Measurements from ENCODE around the gene AAK1. TPM values are rescaled to one million over a fixed set of nuclear protein-coding genes. Genes with fewer than 3 reads are reported as not detected.

Gene AAK1
- total RNA-seq, 1 experiment from 2014 or later, result 40.5 TPM

- Histone ChIP-seq H3K4me3 (ENCODE audit: low read depth, low read length, poor library complexity, severe bottlenecking) (no peak overlapping the region), H3K9me3 (ENCODE audit: low read depth, low read length, poor library complexity, severe bottlenecking) (no peaks in the 10 kb centered on the region), H3K27ac (ENCODE audit: low read depth, low read length, poor library complexity, severe bottlenecking) (no peak overlapping the region), H3K36me3 (ENCODE audit: insufficient read depth, low read length, poor library complexity, severe bottlenecking) (no peaks in the 10 kb centered on the region), H3K27me3 (replicated peaks; ENCODE audit: insufficient read depth, low read depth, low read length, poor library complexity) (no peaks in the 10 kb centered on the region), H3K4me1 (ENCODE audit: insufficient read depth, low read length, poor library complexity, severe bottlenecking) (no peaks in the 10 kb centered on the region)
- POLR2A ChIA-PET (ENCODE audit: low non-redundant PET), result no interaction called here
- BruUV-seq (replicated peaks), result no TSS peak
- no peak for DNase-seq (ENCODE audit: low spot score)
- intact Hi-C loops (cut with micrococcal nuclease; ENCODE audit: unreplicated experiment), result no loop called here
- CTCF ChIA-PET, result no interaction called here
- TF ChIP-seq, protein P1, sequence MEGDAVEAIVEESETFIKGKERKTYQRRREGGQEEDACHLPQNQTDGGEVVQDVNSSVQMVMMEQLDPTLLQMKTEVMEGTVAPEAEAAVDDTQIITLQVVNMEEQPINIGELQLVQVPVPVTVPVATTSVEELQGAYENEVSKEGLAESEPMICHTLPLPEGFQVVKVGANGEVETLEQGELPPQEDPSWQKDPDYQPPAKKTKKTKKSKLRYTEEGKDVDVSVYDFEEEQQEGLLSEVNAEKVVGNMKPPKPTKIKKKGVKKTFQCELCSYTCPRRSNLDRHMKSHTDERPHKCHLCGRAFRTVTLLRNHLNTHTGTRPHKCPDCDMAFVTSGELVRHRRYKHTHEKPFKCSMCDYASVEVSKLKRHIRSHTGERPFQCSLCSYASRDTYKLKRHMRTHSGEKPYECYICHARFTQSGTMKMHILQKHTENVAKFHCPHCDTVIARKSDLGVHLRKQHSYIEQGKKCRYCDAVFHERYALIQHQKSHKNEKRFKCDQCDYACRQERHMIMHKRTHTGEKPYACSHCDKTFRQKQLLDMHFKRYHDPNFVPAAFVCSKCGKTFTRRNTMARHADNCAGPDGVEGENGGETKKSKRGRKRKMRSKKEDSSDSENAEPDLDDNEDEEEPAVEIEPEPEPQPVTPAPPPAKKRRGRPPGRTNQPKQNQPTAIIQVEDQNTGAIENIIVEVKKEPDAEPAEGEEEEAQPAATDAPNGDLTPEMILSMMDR (conservative IDR thresholded peaks at IDR 0.05; ENCODE audit: low read depth, low read length), result no peak
- TF ChIP-seq EZH2 (IDR thresholded peaks at IDR 0.05; ENCODE audit: borderline replicate concordance, low read depth, low read length, poor library complexity, severe bottlenecking), result no peak
Observed at GRCh38 chr2:69453475-69454129, 189.9 kb downstream of the AAK1 start.

DNA sequence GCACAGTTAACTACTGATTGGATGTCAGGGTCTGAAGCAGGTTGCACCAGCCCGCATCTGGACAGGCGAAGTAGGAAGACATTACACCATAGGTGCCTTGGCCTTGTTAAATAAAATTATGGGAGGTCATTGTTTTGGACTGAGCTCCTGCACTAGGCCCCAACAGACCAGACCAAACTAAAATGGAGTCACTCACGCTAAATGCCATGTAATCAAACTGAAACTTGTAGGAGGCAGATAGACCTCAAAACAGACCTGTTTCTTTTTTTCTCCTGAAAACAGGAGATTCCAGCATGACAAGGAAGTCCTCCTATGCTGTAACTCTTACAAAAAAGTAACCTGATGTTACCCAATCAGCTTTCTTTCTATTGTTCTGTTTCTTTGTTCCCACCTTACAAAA is 190.9 kb downstream of the AAK1 start:
- intact Hi-C loops (cut with micrococcal nuclease; ENCODE audit: unreplicated experiment), result no loop called here
- no peaks in the 10 kb centered on the region for H3K27me3 ChIP-seq (replicated peaks; ENCODE audit: insufficient read depth, low read depth, low read length, poor library complexity)

DNA sequence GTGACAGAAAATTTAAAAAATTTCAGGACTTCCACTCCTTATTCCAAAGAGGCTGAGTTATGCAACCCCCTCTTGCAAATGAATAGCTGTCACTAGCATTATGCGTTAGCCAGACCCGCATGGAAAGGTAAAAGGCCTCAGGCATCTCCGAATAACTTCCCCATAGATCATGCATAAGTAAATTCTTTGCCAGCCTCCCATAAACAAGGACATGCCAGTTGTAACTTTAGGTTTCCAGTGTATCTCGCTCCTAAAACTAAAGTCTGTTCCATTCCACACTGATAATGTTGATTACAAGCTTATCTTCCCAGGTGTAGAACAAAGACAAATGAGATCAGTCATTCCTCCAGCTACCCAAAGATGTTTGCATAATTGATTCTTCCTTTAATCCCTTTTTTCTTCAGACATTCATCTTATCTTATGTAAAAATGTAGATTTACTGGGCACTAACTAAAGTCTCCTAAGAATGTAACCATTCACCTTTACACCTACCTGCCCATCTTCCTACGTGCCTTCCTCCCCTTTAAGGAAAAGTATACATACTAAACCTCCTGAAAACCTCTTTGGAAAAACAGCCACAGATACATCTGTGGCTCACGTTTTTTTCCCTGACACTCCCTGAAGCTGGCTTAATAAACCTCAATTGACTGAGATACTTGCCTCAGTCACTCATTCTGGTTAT is 192.7 kb downstream of the AAK1 start:
- no peak for TF ChIP-seq EZH2 (IDR thresholded peaks at IDR 0.05; ENCODE audit: borderline replicate concordance, low read depth, low read length, poor library complexity, severe bottlenecking)
- TF ChIP-seq, protein P1 (conservative IDR thresholded peaks at IDR 0.05; ENCODE audit: low read depth, low read length), result no peak
- DNase-seq (ENCODE audit: low spot score), result no peak
- CTCF ChIA-PET, result no interaction called here
- Histone ChIP-seq H3K4me3 (ENCODE audit: low read depth, low read length, poor library complexity, severe bottlenecking) (no peak overlapping the region), H3K27ac (ENCODE audit: low read depth, low read length, poor library complexity, severe bottlenecking) (no peak overlapping the region), H3K36me3 (ENCODE audit: insufficient read depth, low read length, poor library complexity, severe bottlenecking) (no peaks in the 10 kb centered on the region), H3K4me1 (ENCODE audit: insufficient read depth, low read length, poor library complexity, severe bottlenecking) (no peaks in the 10 kb centered on the region), H3K9me3 (ENCODE audit: low read depth, low read length, poor library complexity, severe bottlenecking) (no peaks in the 10 kb centered on the region), H3K27me3 (replicated peaks; ENCODE audit: insufficient read depth, low read depth, low read length, poor library complexity) (no peaks in the 10 kb centered on the region)
- intact Hi-C loops (cut with micrococcal nuclease; ENCODE audit: unreplicated experiment), result no loop called here
- POLR2A ChIA-PET (ENCODE audit: low non-redundant PET), result no interaction called here
- no TSS peak for BruUV-seq (replicated peaks)

More for the DNA sequence above, 190.9 kb downstream of the AAK1 start:
- no peak for DNase-seq (ENCODE audit: low spot score)
- no peaks in the 10 kb centered on the region for H3K4me1 ChIP-seq (ENCODE audit: insufficient read depth, low read length, poor library complexity, severe bottlenecking)
- H3K4me3 ChIP-seq (ENCODE audit: low read depth, low read length, poor library complexity, severe bottlenecking), result no peak overlapping the region
- ChIA-PET POLR2A (ENCODE audit: low non-redundant PET) (no interaction called here), CTCF (no interaction called here)
- BruUV-seq (replicated peaks), result no TSS peak
- TF ChIP-seq, protein P1 (conservative IDR thresholded peaks at IDR 0.05; ENCODE audit: low read depth, low read length), result no peak
- TF ChIP-seq EZH2 (IDR thresholded peaks at IDR 0.05; ENCODE audit: borderline replicate concordance, low read depth, low read length, poor library complexity, severe bottlenecking), result no peak
- no peaks in the 10 kb centered on the region for H3K9me3 ChIP-seq (ENCODE audit: low read depth, low read length, poor library complexity, severe bottlenecking)
- no peak overlapping the region for H3K27ac ChIP-seq (ENCODE audit: low read depth, low read length, poor library complexity, severe bottlenecking)
- no peaks in the 10 kb centered on the region for H3K36me3 ChIP-seq (ENCODE audit: insufficient read depth, low read length, poor library complexity, severe bottlenecking)

Measured in A673 (cell line).